ENCODE measurements around the gene BHLHE41. TPM values are rescaled to one million over a fixed set of nuclear protein-coding genes. Genes with fewer than 3 reads are reported as not detected.

Gene BHLHE41
- total and polyA plus RNA-seq, 2 donors from 2014 or later = 2.2 to 34.3 TPM

GRCh38 chr12:26101763-26102162 lies 23.1 kb downstream of the BHLHE41 start:
- H3K9me3 ChIP-seq (ENCODE audit: control insufficient read depth in 2 of 3, insufficient read depth in 1 of 3, low read length in 3 of 3) = no peaks in the 10 kb centered on the region
- no peaks in the 10 kb centered on the region for H3K4me1 ChIP-seq (ENCODE audit: control insufficient read depth in 2 of 3, insufficient read depth in 2 of 3, low read depth in 1 of 3, low read length in 3 of 3)
- H3K9ac ChIP-seq (ENCODE audit: low read length in 3 of 3) = no peak overlapping the region
- FAIRE-seq (no peak), DNase-seq (no peak)
- TF ChIP-seq CTCF (IDR thresholded peaks at IDR 0.05; ENCODE audit: borderline replicate concordance, extremely low read depth, insufficient read depth) = no peak
- no peak overlapping the region for H3K27ac ChIP-seq (ENCODE audit: low read depth in 2 of 2, low read length in 2 of 2)
- intact Hi-C loops (cut with DNase I) = no loop called here
- H3K27me3 ChIP-seq (ENCODE audit: control insufficient read depth, insufficient read depth, low read length) = no peaks in the 10 kb centered on the region
- H3K36me3 ChIP-seq (ENCODE audit: control insufficient read depth in 2 of 3, insufficient read depth in 3 of 3, low read length in 3 of 3) = no peaks in the 10 kb centered on the region
- H3K4me3 ChIP-seq (ENCODE audit: low read length in 3 of 3) = no peak overlapping the region

DNA sequence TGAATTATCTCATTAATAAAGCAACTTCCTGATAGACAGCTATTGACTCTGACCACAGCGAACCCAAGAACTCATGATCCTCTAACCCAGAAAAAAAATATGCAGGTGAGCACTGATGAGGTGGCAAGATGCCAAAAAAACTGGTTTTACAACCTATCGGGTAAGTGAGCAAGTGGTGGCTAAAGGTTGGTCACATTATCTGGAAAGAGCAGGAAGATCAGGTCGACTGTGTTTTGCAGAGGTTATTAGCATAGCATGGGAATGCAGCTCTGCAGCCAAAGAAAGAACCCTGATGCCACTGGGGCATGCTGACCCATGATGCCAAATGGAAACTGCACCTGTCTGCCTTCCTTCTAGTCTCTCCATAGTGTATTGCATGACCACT lies 23.5 kb downstream of the BHLHE41 start:
- Histone ChIP-seq H3K27me3 (ENCODE audit: control insufficient read depth, insufficient read depth, low read length) (no peaks in the 10 kb centered on the region), H3K36me3 (ENCODE audit: control insufficient read depth in 2 of 3, insufficient read depth in 3 of 3, low read length in 3 of 3) (no peaks in the 10 kb centered on the region), H3K4me1 (ENCODE audit: control insufficient read depth in 2 of 3, insufficient read depth in 2 of 3, low read depth in 1 of 3, low read length in 3 of 3) (no peaks in the 10 kb centered on the region), H3K9me3 (ENCODE audit: control insufficient read depth in 2 of 3, insufficient read depth in 1 of 3, low read length in 3 of 3) (no peaks in the 10 kb centered on the region), H3K9ac (ENCODE audit: low read length in 3 of 3) (no peak overlapping the region), H3K27ac (ENCODE audit: low read depth in 2 of 2, low read length in 2 of 2) (no peak overlapping the region), H3K4me3 (ENCODE audit: low read length in 3 of 3) (no peak overlapping the region)
- DNase-seq (peak in 3 of 5 donors; percentile 32 to 70 (median 68)), FAIRE-seq (no peak)
- TF ChIP-seq CTCF (IDR thresholded peaks at IDR 0.05; ENCODE audit: borderline replicate concordance, extremely low read depth, insufficient read depth) = no peak
- intact Hi-C loops (cut with DNase I) = no loop called here

GRCh38 chr12:26100666-26101349 lies 24.0 kb downstream of the BHLHE41 start:
- Histone ChIP-seq H3K9ac (ENCODE audit: low read length in 3 of 3) (no peak overlapping the region), H3K27ac (ENCODE audit: low read depth in 2 of 2, low read length in 2 of 2) (no peak overlapping the region), H3K9me3 (ENCODE audit: control insufficient read depth in 2 of 3, insufficient read depth in 1 of 3, low read length in 3 of 3) (no peaks in the 10 kb centered on the region), H3K36me3 (ENCODE audit: control insufficient read depth in 2 of 3, insufficient read depth in 3 of 3, low read length in 3 of 3) (no peaks in the 10 kb centered on the region), H3K27me3 (ENCODE audit: control insufficient read depth, insufficient read depth, low read length) (no peaks in the 10 kb centered on the region), H3K4me3 (ENCODE audit: low read length in 3 of 3) (no peak overlapping the region), H3K4me1 (ENCODE audit: control insufficient read depth in 2 of 3, insufficient read depth in 2 of 3, low read depth in 1 of 3, low read length in 3 of 3) (no peaks in the 10 kb centered on the region)
- intact Hi-C loops (cut with DNase I) = no loop called here
- TF ChIP-seq CTCF (IDR thresholded peaks at IDR 0.05; ENCODE audit: borderline replicate concordance, extremely low read depth, insufficient read depth) = no peak
- FAIRE-seq (no peak), DNase-seq (no peak)

Measured in kidney (tissue), 14 donors.